ENCODE data around the gene RAI1.
A peak's percentile ranks its signal among the peaks of the same experiment; 100 is the strongest.
"Not testable (repeated sequence)": the region's sequence is repeated elsewhere in the genome, so short reads cannot be mapped to it uniquely, and the experiment has no call there.

Gene RAI1

DNA sequence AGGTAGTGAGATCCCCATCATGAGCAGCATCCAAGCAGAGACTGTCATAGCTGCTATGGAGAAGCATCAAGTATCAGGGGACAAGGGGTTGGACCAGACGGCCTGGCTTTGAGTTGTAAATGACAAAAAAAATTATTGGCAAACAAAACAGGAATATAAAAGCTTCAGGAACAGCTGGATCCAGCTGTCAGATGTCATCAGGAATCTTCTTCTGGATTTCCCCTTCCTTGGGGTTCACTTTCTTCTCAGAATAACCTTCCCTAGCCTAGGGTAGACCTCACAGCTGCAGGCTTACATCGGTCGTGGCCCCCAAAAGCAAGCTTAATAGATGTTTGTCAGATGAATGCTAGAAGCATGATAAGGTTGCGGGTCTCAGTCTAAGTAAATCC, 17.2 kb upstream of the RAI1 start:
- no peak for DNase-seq

DNA sequence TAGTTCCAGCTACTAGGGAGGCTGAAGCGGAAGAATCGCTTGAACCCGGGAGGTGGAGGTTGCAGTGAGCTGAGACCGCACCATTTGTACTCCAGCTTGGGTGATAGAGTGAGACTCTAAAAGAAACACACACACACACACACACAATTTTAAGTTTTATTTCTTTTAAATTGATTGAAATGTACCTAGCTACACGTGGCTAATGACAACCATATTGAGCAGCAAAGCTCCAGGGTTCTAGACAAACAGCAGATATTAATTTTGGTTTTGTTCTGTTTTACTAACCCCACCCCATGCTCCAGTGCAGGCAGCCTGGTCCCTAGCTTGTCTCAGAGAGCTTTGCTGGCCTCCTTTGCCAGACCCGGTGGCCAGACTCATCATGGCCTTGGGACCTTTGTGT, 16.0 kb upstream of the RAI1 start:
- no peak for DNase-seq

DNA sequence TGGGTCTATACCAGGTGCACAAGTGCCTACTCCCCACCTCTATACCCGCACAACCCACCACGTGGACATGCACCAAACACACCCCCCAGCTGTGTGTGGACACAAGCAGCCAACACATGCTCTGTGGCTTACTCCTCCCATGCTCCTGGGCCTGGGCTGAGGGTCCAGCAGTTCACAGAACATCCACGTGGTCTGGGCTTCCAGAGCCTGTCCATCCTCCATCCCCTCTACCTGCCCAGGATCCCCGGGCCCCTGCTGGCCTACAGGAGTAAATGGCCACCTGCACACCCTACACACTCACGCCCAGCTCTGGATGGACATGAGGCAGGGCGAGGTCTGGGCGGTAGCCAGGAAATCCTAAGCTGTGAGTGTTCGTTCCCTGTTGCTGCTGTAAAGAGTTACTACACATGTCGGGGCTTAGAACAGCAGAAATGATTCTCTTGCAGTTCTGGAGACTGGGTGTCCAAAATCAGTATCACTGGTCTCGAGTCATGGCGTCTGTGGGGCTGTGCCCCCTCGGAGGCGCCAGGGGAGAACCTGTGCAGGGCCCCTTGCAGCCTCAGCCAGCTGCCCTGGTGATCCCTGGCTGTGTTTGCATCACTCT, 15.0 kb upstream of the RAI1 start:
- DNase-seq: peak; percentile 73

DNA sequence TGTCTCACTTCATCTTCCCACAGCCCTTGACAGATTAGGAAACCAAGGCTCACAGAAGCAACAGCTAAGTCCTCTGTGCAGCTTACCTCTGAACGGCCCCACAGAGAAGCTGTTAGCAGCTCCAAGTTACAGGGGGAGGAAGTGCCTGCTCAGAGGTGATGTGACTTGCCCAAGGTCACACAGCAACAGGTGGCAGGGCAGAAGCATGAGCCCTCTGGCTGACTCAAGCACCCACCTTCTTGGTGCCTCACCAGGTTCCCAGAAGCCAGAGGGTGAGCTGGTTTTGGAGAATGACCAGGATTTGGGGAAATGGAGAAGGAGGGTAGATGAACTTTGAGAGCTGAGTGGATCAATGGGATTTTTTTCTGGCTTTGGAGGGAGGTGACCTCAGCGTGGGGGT, 14.0 kb upstream of the RAI1 start:
- no peak for DNase-seq

DNA sequence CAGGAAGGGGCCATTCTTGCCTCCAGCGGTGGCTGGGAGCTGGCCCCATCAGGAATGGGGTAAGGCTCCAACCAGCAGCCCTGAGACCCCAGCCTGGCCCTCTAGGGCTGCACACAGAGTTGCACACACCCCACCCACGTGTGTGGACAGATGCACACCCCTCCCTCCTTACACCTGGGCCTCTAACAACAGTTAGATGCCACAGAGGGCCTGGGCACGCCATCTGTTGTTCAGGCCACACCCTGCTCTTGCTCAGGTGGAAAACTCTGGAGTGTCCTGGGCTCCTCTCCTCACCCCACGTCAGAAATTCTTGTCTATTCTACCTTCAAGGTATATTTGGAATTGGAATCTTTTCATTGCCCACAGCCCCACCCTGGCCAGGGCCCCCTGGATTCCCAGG, 13.3 kb upstream of the RAI1 start:
- DNase-seq: no peak

DNA sequence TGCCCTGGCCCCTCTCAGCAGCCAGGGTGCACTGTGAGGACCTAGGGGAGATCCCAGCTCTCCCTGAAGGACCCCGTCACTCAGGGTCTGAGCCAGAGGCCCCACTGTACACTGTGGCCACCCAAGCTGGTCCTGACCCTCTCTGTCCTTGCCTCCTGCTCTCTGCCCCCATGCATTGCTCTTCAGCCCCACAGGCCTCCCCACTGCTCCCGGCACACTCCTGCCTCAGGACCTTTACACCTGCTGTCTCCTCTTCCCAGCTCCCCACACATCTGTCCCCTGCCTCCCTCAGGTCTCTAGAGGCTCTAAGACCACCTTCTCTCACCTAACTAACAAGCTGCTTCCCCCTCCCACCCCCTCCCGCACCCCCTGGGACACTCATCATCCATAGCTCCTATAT, 12.9 kb upstream of the RAI1 start:
- DNase-seq: no peak

DNA sequence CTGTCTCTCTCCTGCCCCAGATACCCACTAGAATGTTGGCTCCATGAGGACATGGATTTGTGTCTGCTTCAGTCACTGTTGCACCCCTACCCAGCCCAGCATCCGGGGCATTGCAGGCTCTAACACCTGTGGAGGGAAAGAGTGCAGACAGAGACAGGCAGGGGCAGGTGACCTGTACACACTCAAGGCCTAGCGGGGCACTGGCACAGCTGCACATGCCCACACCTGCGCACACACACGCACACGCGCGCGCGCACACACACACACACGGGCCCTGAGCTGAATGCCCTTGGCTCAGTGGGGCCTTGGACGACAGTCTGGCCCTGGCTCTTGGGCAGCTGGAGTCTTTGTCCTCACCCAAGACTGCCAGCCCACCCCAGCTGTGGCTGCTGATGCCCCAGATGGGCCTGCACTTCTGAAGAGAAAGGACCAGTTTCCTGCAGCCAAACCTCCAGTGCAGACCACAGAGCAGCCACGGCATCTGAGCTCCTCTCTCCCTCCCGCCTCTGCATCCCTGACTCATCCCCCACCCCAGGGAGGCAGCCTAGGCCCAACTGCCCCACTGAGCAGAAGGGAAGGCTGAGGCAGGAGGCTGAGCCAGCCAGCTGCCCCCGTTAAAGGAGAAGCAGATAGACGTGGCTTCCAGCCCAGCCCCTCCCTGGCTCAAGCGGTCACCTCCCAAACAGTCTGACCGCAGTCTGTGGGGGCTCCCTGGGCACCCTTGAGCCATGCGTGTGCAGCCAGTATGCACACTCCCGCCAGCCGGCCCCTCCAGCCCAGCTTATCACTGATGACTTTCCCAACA, 12.3 kb upstream of the RAI1 start:
- peak; percentile 33 for DNase-seq

DNA sequence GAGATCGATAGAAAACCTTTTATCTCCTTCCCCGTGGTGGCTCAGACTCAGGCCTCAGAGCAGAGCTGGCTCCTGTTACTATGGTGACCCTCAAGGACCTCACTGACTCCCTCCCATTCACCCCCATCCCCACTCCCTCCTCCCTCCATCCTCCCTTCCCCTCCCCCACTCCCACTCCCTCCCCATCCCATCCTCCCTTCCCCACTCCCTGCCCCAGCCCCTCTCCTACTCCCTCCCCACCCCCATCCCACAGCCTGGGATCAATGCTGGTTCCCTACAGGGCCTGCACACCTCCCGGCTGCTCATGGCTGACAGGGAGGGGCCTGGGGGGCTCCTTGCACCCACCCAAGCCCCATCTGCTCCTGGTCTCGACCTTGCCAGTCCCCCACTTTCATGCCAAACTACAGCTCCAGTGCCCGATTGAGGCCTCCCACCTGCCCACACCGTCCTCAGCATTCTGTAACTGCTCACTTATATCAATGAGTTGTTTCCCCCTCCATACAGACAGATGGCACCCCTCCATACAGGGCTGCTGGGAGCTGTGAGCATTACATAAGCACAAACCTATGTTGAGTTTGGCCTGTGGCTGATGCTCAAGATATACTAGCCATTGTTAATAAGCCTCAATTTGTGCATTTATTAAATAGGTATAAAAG, 11.6 kb upstream of the RAI1 start:
- DNase-seq: no peak

DNA sequence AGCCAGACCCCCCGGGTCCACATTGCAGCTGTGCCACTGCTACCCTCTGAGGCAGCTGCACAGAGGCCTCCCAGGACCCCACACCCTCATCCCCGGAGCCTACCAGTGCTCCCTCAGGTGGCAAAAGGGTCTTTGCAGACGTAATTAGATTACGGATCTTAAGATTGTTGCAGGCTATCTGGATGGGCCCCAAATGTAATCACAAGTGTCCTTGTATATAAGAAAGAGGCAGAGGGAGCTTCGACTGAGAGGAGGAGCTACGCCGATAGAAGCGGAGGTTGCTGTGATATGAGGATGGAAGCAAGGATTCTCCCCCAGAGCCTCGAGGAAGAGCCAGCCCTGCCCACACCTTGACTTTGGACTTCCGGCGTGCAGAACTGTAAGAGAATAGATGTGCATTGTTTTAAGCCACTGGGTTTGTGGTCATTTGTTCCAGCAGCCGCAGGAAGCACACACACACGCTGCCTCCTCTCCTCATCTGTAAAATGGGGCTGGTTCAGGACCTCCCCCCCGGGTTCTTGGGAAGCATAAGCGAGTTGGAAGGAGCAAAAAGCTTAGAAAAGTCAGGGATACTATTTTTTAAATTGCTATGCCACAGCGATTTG, 10.5 kb upstream of the RAI1 start:
- DNase-seq: no peak

DNA sequence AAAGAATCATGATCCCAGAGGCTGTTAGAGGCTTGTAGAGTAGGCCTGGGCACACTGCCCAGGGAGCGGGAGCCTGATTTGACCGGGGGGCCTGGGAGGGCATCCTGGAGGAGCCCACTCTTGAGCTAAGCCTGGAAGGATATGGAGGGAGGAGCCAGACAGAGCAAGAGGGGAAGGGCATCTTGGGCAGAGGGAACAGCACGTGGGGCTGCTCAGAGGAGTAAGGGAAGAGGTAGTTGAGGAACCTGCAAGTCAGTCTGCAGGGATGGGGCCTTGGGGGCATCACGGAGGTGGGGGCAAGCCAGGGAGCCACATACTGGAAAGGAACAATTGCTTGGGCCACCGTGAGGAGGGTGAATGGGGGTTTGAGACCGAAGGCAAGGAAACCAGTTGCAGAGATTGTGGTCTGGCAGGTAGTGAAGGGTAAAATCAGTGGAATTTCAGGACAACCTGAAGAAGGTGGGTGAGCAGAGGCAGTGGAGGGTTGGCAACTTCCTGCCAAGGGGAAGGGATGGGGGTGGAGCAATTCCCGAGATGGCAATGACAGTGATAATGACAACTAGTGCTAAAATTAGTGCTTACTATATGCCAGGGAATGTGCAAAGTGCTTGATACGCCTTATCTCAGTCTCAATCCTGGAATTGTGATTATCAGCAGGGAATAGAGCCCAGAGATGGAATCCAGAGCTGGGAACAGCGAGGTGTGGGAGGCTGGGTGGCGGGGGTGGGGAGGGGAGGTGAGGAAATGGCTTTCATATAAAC, 9.7 kb upstream of the RAI1 start:
- no peak for DNase-seq

DNA sequence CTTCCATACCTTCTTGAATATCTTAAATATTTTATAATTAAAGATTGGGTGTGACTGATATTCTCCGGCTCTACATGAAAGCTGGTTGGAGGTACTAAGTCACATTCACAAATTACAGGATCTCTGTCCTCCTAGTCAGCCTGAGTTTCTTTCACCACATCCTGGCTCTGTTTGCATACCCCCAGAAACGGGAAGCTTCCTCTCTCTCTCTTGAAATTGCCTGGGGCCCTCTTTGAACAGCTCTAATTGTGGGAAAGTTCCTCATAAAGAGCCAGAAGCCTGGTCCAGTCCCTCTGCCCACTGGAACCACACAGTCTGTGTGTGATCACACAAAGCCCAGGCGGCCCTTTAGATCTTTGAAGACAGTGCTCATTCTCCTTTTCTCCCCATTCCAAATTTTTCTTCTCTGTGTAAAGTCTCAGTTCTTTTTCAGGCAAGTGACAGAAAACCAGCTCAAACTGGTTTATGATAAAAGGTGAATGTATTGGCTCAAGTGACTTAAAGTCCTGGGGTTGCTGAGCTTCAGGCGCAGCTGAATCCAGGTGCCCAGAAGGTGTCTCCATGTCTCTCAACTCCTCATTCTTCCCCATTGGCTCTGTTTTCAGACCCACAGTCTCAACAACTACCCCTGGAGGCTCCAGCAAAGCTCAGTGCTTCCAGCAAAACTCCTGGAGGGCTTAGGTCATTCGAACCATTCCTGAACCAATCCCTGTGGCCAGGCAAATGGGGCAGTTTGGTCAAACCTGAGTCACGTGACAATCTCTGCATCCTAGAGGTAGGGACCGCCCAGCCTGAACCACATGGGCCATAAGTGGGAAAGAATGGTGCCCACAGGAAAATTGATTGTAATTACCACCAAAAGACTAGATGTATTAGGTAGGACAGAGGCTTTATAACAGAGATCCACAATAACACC, 8.5 kb upstream of the RAI1 start:
- DNase-seq: peak; percentile 63

DNA sequence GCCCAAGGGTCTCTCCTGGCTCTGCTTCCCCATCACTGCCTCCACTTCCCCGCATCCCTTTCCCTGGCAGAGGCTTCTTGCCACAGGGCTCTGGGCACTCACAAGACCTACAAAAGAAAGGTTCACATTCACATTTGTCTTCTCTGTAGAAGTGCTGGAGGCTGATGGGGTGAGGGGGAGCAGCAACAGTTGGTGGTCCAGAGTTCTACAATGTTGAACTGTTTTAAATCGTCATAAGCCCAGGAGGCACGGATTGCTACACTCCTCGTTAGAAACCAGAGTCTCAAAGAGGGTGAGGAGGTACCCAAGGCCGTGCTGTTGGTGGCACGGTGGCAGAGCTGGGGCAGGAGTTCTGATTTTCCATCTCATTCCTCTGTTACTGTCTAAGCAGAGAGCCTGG, 5.8 kb upstream of the RAI1 start:
- no peak for DNase-seq

DNA sequence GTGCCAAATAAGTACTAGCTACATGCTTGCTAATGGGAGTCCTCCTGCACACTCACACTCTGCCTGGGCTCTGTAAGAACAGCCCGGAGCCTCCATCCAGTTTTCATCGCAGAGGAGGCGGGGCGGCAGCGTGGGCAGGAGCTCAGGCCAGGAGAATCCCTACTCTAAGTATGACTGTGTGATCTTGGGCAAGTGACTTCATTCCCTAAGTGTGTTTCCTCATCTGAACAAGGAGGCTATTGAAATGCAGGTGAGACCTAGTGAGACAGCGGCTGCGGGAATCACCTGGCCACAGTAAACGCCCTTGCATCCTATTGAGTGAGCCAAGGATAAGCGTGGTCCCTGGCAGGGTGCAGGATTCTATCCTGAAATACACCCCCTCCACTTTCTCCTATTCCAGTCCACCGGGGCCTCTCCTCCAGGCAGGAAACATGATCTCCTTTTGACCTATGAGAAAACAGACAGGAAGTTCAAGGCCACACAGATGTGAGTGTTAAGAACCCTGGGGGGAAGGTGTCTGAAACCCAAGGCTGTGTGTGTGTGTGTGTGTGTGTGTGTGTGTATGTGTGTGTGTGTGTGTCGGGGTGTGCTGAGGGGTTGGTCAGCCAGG, 5.2 kb upstream of the RAI1 start:
- DNase-seq: peak; percentile 35

DNA sequence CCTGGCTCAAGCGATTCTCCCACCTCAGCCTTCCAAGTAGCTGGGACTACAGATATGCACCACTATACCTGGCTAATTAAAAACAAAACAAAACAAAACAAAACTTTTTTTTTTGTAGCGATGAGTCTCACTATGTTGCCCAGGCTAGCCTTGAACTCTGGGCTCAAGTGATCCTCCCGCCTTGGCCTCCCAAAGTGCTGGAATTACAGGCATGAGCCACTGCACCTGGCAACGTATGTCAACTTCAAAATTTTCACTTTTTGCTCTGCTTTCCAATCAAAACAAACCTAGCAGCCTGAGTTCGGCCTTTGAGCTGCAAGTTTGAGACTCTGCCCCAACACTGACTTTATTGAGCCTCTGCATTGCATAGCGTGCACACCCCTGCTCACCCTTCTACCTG, 4.5 kb upstream of the RAI1 start:
- no peak for DNase-seq

DNA sequence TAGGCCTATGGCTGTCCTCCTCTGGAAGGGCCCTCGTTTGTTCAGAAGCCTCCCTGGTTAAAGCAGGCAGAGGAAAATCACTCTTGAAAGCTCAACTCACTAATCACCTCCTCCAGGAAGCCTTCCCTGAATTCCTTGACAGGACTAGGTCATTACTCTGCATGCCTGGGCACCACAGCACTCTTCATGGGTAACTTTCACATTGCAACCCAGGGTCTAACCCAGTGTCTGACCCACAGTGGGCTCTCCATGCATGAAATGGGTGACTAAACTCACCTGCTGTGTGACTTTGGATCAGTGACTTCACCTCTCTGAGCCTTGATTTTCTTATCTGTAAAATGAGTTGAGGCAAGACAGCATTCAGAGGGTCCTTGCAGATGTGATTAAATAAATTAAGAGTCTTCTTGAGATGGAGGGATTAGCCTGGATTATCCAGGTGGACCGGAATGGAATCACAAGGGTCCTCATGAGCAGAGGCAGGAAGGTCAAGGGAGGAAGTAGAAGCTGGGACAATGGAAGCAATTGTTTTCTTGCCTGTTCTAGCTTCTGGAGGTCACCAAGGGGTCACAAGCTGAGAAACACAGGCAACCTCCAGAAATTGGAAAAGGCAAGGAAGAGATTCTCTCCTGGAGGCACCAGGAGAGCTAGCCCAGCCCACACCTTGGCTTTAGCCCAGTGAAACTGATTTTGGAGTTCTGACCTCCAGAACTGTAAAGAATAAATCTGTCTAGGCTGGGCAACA, 3.8 kb upstream of the RAI1 start:
- no peak for DNase-seq

DNA sequence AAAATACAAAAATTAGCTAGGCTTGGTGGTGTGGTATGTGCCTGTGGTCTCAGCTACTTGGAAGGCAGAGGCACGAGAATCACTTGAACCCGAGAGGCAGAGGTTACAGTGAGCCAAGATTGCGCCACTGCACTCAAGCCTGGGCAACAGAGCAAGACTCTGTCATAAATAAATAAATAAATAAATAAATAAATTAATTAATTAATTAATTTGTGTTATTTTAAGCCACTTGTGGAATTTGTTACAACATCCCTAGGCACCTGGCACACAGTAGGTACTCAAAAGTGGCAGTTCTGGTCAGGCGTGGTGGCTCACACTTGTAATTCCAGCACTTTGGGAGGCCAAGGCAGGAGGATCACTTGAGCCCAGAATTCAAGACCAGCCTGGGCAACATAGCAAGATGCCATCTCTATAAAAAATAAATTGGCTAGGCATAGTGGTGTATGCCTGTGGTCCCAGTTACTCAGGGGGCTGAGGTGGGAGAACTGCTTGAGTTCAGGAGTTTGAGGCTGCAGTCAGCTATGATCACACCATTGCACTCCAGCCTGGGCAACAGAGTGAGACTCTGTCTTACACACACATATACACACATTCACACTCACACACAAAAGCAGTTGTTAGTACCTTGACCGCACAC, 3.1 kb upstream of the RAI1 start:
- not testable (repeated sequence) for DNase-seq

DNA sequence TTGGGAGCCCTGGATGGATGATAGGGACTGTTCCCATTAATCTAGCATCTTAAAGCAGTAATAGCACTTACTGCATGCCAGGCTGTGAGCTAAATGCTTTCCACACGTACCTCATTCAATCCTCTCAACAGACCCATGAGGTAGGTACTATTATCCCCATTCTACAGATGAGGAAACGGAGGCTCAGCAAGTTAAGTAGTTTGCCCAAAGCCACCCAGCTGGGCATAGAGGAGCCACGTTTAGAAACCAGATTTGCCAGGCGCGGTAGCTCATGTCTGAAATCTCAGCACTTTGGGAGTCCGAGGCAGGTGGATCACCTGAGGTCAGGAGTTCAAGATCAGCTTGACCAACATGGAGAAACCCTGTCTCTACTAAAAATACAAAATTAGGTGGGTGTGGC, 2.0 kb upstream of the RAI1 start:
- no peak for DNase-seq

DNA sequence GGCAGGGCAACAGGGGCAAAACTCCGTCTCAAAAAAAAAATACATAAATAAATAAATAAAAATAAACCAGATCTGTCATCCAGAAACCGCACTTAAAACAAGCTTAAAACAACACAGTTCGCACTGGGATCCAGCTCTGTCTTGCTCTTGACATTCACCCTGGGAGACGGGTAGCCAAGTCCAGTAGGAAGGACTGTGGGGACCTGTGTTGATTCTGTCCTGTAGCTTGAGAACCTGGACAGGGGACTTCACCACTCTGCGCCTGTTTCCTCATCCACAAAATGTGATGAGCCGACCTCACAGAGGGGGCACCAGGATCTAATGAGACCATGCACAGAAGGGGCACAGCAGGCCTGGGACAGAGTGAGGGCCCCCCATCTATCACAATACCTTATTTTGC, 1.5 kb upstream of the RAI1 start:
- no peak for DNase-seq

DNA sequence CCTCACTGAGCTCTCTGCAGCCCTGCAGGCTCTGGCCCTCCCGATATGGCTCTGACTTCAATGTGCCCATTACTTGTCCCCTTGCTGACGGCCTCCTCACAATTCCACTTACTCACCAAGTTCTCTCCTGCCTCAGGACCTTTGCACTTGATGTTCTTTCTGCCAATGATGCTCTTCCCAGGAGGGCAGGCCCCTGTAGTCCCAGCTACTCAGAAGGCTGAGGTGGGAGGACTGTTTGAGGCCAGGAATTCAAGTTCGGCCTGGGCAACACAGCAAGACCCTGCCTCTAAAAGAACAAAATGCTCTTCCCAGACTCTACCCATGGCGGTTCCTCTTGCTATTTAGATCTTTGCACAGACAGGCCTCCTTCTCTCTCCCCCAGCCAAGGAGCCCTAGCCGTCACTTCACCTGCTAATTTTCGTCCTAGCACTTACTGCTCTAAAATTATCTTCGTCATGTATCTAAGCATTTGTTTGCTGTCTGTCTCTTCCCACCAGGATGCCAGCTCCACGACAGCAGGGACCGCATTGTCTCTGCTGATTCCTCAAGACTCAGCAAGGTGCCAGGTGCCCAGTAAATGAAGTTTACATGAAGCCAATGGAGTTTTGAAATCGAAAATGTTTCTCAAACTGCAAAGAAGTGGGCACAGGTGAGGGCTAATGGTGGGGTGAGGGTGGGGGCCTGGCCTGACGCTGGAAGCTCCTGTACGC, 626 bp upstream of the RAI1 start:
- no peak for DNase-seq
